H4 (cell line): ENCODE measurements around the gene PARP16. TPM values are rescaled to one million over a fixed set of nuclear protein-coding genes. Genes with fewer than 3 reads are reported as not detected.

Source experiments
- DNase-seq: peaks from one replicate; pipeline ENCODE4 v3.0.0-alpha.2; 2015; ENCODE audit warnings: low spot score
- total RNA-seq: library from RNA; depleted of rRNA; stranded (reverse); fragments of >200 nt; shearing (Covaris generic); gene quantifications from 2 replicates; pipeline ENCODE4 v1.2.3, GENCODE V29; 2014

The PARP16 gene
- total RNA-seq, 1 experiment from 2014 or later: 7.7 TPM

DNA sequence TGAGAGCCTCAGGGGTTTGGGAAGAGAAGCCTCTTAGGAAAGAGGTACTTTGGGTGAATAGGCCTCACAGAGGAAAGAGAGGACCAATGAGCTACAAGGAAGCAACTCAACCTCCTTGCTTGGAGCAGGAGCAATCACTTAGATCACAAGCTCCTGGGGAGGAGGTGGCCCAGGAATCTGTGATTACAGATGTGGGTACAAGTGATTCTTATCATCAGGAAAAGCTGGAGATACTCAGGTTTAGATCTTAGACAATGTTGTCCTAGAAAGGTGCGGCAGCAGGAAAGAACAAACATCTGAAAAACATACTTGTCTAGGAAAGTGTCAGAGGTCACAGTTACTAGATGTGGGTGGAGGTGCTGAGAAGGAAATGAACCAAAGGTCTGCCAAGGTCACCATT lies 8.2 kb downstream of the PARP16 start:
- DNase-seq: no peak

- DNase-seq: no peak
Measured at GRCh38 chr15:65277015-65277414, 9.7 kb downstream of the PARP16 start.

DNA sequence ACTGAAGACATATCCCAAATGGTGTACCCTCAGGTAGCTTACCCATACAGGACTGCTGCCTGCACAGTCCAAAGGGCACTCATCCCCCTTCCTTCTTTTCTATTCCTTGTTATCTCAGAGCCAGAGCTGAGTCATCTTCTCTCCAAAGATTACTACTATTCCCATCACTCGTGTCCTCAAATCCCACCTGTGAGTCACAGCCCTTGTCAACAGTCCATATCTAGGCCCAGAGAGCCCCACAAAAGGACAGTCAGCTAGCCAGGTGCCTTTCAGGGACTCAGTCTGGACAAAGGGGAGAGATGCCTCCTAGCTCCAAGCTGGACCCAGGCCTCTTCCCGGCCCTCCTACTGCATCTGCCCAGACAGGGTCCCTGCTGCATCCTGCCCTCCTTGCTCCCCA lies 11.0 kb downstream of the PARP16 start:
- DNase-seq: no peak

DNA sequence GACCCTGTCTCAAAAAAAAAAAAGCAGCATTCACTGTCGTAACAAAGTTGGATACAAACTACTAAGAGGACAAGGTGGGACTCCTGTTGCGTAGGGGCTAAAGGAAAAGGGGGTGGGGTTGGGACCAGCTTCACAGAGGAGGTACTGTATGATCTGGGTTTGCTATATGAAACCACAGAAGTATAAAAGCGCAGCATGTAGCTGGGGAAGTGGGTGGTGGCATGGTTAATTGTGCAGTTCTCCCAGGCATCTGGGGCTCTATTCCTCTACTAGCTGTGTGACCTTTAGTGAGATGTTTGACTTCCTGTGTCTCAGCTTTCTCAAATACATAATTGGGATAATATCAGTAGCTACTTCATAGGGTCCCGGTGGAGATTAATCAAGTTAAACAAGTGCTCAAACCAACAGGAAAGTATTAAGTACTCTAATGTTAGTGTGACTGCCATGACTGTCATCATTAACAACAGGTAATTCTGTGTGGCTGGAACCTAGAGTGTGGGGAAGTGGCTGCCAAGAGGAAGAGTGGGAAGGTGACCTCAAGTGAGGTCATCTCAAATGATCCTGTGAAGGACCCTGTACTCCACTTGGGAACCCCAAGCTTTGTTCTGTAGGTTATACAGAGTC lies 11.5 kb downstream of the PARP16 start:
- DNase-seq: no peak

- peak; percentile 44 for DNase-seq
Measured at GRCh38 chr15:65270811-65271545, 15.7 kb downstream of the PARP16 start.

DNA sequence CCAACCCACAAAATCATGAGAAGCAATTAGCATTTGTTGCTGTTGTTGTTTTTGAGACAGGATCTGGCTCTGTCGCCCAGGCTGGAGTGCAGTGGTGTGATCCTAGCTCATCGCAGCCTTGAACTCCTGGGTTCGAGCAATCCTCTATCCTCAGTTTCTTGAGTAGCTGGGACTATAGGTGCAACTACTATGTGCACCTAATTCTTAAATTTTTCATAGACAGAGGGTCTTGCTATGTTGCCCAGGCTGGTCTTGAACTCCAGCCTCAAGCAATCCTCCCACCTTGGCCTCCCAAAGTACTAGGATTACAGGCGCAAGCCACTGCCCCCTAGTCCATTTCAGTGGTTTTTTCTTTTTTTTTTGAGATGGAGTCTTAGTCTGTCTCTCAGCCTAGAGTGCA lies 18.3 kb downstream of the PARP16 start:
- DNase-seq: no peak

- DNase-seq: no peak
Measured at GRCh38 chr15:65266469-65266868, 20.2 kb downstream of the PARP16 start.

GRCh38 chr15:65264863-65265430 lies 21.7 kb downstream of the PARP16 start:
- DNase-seq: no peak

DNA sequence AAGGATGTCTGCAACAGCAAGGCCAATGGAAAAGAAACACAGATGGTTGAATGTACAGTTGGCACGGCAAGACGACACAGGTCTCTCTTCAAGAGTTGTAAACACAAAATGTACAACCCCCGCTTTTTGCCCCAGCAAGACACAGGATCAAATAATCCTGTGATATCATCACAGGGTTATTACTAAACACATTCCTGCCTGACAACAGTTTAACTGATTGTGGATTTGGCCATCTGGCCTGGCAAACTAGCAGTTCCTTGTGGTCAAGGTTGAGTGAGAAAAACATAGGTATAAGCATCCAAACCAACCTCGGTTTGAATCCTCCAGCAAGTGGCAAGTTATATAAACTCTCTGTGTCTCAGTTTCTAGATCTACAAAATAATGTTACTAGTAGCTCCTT lies 23.4 kb downstream of the PARP16 start:
- DNase-seq: no peak

GRCh38 chr15:65260968-65261367 lies 25.7 kb downstream of the PARP16 start:
- DNase-seq: no peak

DNA sequence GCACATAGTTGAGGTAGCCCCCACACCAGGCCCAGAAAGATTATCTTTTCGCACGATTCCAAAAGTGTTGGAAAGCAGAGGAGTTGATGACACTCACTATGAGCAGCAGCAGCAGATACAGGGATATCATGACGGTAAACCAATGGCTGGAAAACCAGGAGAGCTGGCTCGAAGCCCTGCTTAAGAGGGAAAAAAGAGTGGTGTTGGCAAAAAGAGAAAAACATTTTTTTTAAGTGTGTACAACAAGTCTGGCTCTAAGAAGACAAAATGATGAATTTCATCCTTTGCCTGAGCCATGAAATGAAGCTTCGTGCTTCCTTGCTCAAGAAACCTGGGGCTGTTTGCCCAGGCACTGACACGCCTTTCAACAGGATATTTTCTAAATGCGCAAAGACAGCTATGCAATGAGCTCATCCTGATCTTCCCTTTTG lies 27.3 kb downstream of the PARP16 start:
- no peak for DNase-seq

DNA sequence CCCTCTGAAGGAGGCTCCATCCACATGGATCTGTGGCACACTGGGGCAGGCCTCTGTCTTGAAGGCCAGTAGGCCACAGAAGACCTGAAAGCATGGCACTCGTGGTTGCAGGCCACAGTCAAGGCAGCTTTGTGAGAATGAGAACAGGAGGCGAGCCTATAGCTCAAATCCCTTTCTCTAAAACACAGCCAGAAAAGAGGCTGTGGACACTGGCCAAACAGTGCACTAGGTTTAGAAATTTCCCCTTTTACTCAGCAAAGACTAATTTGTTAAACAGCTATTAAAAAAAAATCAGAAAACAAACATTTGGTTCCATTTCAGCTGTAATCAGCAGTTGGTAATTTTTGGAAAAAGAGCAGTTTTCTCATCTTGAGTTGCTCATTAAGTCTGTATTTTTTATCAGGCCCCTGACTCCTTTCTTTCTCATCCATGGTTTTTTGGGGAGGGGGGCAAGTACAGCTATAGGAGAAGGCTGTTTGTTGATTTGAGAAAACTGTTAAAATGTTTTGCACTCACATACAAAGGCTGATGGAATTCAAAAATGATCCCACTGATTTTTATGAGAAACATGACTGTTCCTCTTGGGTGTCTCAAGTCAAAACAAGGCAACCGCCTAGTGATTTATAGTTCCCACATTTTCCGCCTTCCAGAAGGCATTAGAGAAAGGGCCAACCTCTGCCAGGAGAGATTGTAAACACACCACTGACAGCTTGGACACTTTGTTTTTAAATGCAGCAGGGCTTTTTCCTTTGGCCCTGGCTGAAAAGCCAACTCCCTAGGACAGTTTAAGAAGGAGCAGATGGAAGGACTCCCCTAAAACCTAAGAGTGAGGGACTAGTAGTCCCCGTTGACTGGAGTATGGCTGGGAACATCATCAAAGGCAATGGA lies 28.1 kb downstream of the PARP16 start:
- DNase-seq: no peak

DNA sequence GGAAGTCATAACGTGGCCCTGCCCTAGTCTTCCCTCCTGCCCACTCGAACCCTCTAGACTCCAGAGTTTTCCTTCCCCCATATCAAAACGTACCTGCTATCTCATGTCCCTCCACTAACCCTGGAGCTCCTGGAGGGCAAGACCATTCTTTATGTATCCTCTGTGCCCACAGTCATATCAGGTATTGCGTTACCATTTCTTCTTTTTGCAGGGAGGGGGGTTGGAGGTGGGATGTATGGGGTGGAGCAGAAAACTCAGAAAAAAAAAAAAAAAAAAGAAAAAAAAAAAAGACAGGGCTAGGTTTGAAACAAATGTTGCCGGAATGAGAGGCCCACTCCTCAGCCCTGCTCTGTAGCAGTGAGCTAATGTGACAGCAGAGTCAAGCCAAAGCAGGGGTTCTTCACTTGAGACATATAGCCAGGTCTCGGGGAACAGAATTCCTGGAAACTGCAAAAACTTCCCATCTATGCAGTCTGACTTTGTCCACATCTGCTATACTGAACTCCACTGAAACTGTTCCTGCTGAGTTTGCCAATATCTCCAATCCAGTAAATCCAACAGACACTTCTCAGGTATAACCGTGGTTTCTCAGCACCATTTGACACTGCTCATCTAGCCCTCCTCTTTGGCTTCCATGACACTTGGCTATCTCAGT lies 31.1 kb downstream of the PARP16 start:
- no peak for DNase-seq

DNA sequence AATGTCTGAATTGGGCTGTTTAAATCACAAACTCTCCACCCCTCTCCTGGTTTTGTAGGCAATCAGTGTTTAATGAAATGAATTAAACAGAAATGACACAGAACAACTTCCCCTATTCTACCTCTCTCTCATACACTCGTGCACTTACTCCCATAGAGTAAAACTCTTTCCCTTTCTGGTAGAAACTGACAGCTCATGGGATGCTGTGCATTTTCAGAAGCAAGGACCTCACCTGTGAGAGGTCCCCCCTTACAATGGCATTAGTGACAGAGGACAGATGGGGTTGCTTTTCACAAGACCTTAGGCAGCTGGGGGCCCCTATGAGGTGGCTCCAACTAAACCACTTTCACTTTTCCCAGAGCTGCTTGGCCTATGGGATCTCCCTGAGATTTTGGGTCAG lies 31.9 kb downstream of the PARP16 start:
- no peak for DNase-seq

- no peak for DNase-seq
Measured at GRCh38 chr15:65254356-65254755, 32.3 kb downstream of the PARP16 start.

DNA sequence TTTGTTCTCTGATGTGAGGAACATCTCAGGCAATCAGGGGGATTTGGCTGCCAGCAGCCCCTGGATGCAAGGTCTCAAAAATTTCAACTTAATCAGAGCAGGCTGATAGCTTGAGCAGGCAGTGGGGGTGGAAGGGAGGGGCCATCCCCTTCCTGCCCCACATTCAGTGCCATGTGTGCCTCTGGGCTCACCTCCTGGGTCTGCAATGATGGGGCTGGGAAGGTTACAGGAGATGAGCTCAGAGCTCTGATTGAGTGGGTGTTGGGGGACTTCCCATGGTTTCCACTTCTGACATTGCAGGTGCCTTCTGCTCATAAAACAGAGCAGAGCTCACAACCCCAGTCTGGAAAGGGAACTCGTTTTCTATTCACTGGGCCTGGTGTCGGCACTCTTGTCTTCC lies 37.0 kb downstream of the PARP16 start:
- no peak for DNase-seq

DNA sequence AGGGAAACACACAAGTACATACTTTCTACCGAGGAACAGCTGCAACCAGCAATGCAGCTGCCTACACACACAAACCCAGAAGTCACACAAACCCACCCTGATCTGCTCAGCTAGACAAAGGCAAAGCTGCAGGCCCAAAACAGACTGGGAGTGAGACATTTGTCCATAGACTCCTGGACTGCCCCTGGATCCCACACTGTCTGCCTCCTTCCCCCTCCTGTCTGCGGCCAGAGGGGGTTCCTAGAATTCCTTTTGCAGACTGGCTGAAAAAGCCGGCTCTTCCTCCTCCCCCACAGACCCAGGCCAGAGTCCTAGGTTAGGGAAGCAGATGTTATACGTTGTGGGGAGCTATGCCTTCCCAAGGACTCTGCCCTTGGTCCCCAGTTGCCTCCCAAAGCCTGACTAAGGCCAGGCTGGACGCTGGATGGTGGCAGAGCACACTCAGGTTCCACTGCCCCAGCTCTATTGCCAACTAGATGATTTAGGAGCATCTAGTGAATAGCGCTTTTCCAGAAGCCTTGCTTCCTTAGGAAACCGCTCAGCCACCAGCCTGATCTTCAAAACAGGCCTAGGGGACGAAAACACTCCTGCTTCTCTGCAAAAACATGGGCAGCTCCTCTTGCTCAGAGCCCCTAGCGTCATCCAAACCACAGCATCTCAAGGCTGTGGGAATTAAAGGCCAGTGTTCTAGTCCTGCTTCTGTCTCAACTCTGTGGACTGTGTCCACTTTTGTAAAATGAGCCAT lies 38.0 kb downstream of the PARP16 start:
- DNase-seq: no peak

GRCh38 chr15:65246939-65247338 lies 39.7 kb downstream of the PARP16 start:
- no peak for DNase-seq

GRCh38 chr15:65246026-65246714 lies 40.5 kb downstream of the PARP16 start:
- DNase-seq: no peak

GRCh38 chr15:65245096-65245856 lies 41.4 kb downstream of the PARP16 start:
- no peak for DNase-seq
